IgD-negative memory B cell (primary cell): ENCODE data around the gene CLIC5. TPM values are rescaled to one million over a fixed set of nuclear protein-coding genes. Genes with fewer than 3 reads are reported as not detected.
"Not testable (repeated sequence)": the region's sequence is repeated elsewhere in the genome, so short reads cannot be mapped to it uniquely, and the experiment has no call there.

ENCODE experiments used
- H3K27ac Mint-ChIP-seq, 3 donors: one replicate each; pipeline ENCODE4 v1.8.0; 2020 to 2022; ENCODE audit warnings: mild to moderate bottlenecking in 3 of 3, mixed read lengths in 3 of 3, moderate library complexity in 1 of 3
- H3K27me3 Mint-ChIP-seq: one replicate; pipeline ENCODE4 v1.8.0; 2021; ENCODE audit warnings: mixed read lengths
- H3K36me3 Mint-ChIP-seq: one replicate; pipeline ENCODE4 v1.8.0; 2020; ENCODE audit warnings: mild to moderate bottlenecking, mixed read lengths
- H3K4me1 Mint-ChIP-seq, 3 donors: one replicate each; pipeline ENCODE4 v1.8.0; 2020 to 2022; ENCODE audit warnings: mixed read lengths in 3 of 3, mild to moderate bottlenecking in 1 of 3
- H3K4me3 Mint-ChIP-seq, 4 donors: one replicate each; pipeline ENCODE4 v1.8.0; 2020 to 2022; ENCODE audit warnings: mild to moderate bottlenecking in 4 of 4, mixed read lengths in 4 of 4, moderate library complexity in 3 of 4
- H3K9me3 Mint-ChIP-seq, 3 donors: one replicate each; pipeline ENCODE4 v1.8.0; 2020 to 2021; ENCODE audit warnings: mixed read lengths in 3 of 3, mild to moderate bottlenecking in 1 of 3
- polyA plus RNA-seq: library from polyadenylated mRNA; unstranded; fragments of 300-500 nt; fragmentation: Illumina TruSeq; gene quantifications from one replicate; pipeline ENCODE4 v1.2.3, GENCODE V29; 2021

Gene CLIC5
- polyA plus RNA-seq, 1 donor from 2014 or later: 1.9 TPM

DNA sequence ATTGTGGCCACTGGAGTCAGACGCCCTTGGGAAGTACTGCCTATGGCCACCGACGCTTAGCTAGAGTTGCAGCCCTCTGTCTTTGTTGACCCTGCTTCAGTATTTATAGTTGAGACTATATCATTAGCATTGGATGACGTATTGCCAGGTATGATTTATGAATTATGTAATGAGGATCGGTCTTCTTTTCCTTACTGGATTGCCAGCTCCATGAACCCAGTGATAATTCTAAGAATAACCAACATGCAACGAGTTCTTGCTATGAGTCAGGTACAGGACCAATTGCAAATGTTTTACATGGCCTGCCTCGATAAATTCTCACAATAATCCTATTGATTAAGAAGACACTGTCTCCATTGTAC is 63.5 kb downstream of the CLIC5 start:
- Mint-ChIP-seq H3K36me3 (peaks cover 4% of the 10 kb centered on the region), H3K4me1 (peaks cover 0 to 5% (median 0%) of the 10 kb centered on the region in 3 donors), H3K27ac (no peak overlapping the region), H3K27me3 (peaks cover 4% of the 10 kb centered on the region), H3K9me3 (no peaks in the 10 kb centered on the region), H3K4me3 (no peak overlapping the region)

DNA sequence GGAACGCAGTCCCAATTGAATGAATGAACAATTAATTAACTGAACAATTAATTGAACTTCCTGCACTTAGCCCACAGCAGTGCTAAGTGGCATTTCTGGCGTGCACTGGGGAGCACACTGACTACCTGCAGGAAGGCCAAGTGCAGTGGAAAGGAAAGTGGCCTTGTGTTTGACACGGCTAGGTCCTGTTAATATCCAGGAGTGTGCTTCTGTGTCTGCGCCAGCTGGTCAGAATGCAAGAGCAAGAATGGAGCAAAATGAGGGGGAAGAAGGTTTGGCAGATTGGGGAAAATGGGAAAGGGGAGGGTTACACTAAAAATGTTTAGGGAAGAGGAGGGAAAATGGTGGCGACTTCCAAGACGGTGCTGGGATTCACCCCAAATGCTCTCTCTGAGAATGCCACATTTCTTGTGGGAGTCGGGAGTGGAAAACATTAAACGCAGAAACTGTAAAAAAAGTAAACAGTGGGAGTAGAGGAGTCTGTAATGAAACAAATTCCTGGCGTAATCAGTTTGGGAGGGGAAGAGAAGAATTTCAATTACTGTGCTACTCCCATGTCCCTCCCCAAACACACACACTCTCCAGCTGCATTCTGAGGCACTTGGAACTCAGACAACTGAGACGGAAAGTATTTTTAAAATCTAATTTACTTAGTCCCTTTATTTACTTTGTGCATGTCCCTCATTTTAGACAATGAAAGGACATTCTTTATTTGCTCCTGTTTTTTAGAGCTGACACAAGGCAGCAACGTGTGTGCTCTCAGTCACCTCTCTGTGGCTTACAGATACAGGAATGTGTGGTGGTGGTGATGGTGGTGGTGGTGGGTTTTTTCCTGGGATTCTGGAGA is 64.1 kb downstream of the CLIC5 start:
- Mint-ChIP-seq H3K36me3 (peaks cover 6% of the 10 kb centered on the region), H3K4me1 (peaks cover 0 to 5% (median 0%) of the 10 kb centered on the region in 3 donors), H3K9me3 (no peaks in the 10 kb centered on the region), H3K27me3 (peaks cover 4% of the 10 kb centered on the region), H3K4me3 (no peak overlapping the region), H3K27ac (no peak overlapping the region)

DNA sequence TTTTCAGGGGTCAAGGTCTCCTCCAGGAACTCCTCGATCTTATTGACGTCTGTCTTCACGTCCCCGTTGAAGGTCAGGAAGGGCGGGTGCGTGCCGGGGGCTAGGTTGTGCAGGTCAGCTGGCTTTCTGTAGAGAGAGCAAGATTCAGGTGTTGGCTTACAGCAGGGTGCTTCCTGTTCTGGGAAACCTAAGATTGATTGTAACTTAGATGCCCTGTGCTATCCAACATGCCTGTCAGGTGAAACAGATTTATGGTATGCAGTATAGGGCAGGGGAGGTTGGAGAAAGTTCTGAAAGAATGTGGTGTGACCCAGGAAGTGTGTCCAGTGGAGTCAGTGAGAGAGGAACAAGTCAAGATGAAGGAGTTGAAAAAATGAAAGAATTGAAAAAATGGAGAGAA is 66.4 kb downstream of the CLIC5 start:
- H3K4me1 Mint-ChIP-seq: peaks cover 0 to 5% (median 0%) of the 10 kb centered on the region in 3 donors
- H3K27me3 Mint-ChIP-seq: peaks cover 4% of the 10 kb centered on the region
- H3K4me3 Mint-ChIP-seq: no peak overlapping the region
- no peak overlapping the region for H3K27ac Mint-ChIP-seq
- H3K9me3 Mint-ChIP-seq: no peaks in the 10 kb centered on the region
- peaks cover 6% of the 10 kb centered on the region for H3K36me3 Mint-ChIP-seq

DNA sequence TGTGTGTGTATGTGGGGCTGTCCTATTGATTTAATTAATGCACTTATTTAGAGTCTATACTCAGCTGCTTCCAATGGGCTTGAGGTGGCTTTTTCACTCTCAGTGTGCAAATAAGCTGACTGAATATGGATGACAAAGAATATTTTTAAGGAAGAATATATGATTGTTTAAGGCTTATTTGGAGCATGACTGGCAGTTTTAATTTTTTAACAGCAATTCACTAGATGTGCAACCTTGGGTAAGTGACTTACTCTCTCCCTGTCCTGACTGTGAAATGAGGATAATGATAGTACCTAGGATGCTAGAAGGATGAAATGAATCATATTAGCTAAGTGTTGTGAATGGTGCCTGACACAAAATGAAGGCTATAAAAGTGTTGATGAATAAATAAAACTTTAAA is 67.9 kb downstream of the CLIC5 start:
- Mint-ChIP-seq H3K27ac (no peak overlapping the region), H3K4me3 (no peak overlapping the region), H3K9me3 (no peaks in the 10 kb centered on the region), H3K27me3 (peaks cover 4% of the 10 kb centered on the region), H3K36me3 (peaks cover 6% of the 10 kb centered on the region), H3K4me1 (no peaks in the 10 kb centered on the region)

DNA sequence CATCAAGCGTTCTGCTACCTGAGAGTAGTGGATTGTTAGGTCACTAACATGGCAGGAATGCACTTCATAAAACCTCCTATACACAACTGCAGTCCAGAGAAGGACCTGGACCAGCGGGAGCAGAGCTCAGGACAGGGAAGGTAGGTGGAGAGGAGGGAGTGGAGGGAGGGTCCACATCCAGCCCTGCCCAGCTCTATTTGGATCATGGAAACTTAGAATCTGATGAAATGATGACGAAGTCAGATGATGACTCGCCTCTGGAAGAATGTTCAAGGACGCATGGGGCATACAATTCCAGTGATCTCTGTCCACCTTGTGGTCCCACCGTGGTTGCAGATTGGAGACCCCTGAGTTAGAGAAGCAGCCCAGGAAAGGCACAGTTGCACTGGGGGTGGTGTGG is 68.8 kb downstream of the CLIC5 start:
- H3K4me3 Mint-ChIP-seq: no peak overlapping the region
- H3K27ac Mint-ChIP-seq: no peak overlapping the region
- H3K36me3 Mint-ChIP-seq: peaks cover 4% of the 10 kb centered on the region
- no peaks in the 10 kb centered on the region for H3K9me3 Mint-ChIP-seq
- no peaks in the 10 kb centered on the region for H3K4me1 Mint-ChIP-seq
- peaks cover 4% of the 10 kb centered on the region for H3K27me3 Mint-ChIP-seq

DNA sequence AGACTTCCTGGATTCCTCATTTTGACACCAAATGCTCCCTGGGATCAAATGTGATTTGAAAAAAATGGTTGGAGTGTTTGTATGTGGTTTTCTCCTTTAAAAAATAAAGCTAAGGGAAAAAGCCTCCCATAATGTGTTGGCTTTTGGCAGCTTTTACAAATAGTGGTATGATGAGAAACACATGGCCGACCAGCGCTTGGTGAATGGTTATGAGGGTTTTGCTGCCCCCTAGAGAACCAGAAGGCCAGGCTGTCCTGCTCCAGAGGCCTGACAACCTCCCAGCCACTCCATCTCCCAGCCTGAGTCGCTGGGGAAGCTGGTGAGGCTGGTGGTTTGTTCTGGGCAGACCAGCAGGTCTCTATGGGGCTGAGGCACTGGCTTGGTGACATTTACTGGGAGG is 69.3 kb downstream of the CLIC5 start:
- peaks cover 4% of the 10 kb centered on the region for H3K36me3 Mint-ChIP-seq
- no peaks in the 10 kb centered on the region for H3K9me3 Mint-ChIP-seq
- no peaks in the 10 kb centered on the region for H3K4me1 Mint-ChIP-seq
- H3K4me3 Mint-ChIP-seq: no peak overlapping the region
- H3K27ac Mint-ChIP-seq: no peak overlapping the region
- peaks cover 4% of the 10 kb centered on the region for H3K27me3 Mint-ChIP-seq

DNA sequence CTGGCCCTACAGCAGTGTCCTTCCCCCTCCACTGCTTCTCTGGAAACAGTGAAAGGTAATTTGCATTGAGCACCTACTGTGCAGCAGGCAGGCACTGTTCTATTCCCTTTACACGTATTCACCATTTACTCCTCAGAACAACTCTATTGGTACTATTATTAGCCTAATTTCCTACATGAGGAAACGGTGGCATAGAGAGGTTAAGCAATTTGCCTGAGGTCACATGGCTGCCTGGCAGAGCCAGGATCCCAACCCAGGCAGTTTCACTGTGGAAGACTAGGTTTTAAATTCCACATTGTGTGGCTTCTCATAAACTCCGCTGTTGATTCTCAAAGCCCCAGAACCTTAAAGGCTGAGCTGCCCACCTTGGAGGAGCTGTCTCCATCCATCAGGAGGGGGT is 72.7 kb downstream of the CLIC5 start:
- Mint-ChIP-seq H3K27me3 (no peaks in the 10 kb centered on the region), H3K36me3 (peaks cover 12% of the 10 kb centered on the region), H3K9me3 (no peaks in the 10 kb centered on the region), H3K4me1 (no peaks in the 10 kb centered on the region), H3K27ac (no peak overlapping the region), H3K4me3 (no peak overlapping the region)

DNA sequence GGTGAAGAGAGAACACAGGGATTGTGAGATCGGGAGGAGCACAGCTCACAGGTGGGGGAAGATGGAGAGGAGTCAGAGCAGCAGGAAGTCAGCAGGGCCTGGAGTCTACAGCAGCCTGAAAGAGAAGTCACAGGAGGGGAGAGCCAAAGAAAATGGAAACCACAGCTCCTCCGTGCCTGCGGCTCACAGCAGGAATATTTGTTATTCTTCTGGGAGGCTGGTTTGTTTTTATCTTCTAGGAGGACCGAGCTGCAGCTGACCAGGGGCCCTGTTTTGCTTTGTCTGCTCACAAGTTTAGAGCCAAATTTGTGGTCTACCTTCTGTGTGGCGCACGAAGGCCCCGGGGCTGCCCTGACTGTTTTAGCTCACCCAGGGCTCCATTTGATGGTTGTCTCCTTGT is 81.8 kb downstream of the CLIC5 start:
- Mint-ChIP-seq H3K9me3 (no peaks in the 10 kb centered on the region), H3K27ac (no peak overlapping the region), H3K36me3 (peaks cover 2% of the 10 kb centered on the region), H3K4me3 (no peak overlapping the region), H3K4me1 (no peaks in the 10 kb centered on the region), H3K27me3 (no peaks in the 10 kb centered on the region)

DNA sequence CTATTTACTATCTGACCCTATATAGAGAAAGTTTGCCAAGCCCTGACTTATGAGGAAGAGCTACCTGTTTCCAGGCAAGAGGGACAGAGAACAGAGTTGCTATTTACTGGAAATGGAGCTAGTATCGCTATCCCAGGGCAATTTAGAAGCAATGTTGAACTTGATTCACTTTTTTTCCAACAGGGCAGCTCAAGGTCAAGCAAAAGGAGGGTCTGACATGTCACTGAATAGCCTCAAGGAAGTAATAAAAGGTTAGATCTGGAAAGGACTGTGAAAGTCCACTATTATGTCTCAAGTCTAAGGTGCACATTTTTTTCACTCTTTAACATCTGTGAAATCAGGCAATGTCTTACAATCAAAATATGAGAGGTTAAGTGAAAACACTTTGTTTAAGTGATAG is 84.4 kb downstream of the CLIC5 start:
- H3K27me3 Mint-ChIP-seq: no peaks in the 10 kb centered on the region
- H3K36me3 Mint-ChIP-seq: peaks cover 2% of the 10 kb centered on the region
- no peak overlapping the region for H3K4me3 Mint-ChIP-seq
- H3K9me3 Mint-ChIP-seq: no peaks in the 10 kb centered on the region
- H3K4me1 Mint-ChIP-seq: no peaks in the 10 kb centered on the region
- H3K27ac Mint-ChIP-seq: no peak overlapping the region

DNA sequence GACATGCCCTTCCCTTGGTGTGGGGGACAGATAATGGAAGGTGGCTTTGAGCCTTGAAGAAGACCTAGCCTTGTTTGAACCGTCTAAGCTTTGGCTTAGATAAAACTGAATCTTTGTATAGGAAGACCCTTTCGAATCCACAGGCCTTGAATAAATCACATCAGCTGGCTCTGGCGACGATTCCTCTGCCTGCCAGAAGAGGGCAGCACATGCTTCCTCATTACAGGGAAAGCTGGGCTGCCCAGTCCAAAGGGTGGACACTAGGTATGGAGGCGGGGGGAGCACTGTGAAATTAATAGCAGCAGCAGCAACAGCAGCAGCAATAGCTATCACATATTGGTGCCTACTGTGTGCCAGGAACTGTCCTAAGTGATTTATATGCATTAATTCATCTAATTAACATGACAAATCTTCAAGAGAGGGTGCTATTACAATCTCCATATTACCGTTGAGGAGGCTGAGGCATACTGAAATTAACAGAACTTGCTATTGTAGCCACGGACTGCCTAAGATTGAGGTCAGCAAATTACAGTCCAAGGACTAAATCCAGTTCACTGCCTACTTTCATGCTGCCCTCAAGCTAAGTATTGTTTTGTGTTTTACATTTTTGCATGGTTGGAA is 85.1 kb downstream of the CLIC5 start:
- no peak overlapping the region for H3K27ac Mint-ChIP-seq
- H3K9me3 Mint-ChIP-seq: no peaks in the 10 kb centered on the region
- H3K36me3 Mint-ChIP-seq: peaks cover 2% of the 10 kb centered on the region
- no peaks in the 10 kb centered on the region for H3K27me3 Mint-ChIP-seq
- no peaks in the 10 kb centered on the region for H3K4me1 Mint-ChIP-seq
- H3K4me3 Mint-ChIP-seq: no peak overlapping the region

DNA sequence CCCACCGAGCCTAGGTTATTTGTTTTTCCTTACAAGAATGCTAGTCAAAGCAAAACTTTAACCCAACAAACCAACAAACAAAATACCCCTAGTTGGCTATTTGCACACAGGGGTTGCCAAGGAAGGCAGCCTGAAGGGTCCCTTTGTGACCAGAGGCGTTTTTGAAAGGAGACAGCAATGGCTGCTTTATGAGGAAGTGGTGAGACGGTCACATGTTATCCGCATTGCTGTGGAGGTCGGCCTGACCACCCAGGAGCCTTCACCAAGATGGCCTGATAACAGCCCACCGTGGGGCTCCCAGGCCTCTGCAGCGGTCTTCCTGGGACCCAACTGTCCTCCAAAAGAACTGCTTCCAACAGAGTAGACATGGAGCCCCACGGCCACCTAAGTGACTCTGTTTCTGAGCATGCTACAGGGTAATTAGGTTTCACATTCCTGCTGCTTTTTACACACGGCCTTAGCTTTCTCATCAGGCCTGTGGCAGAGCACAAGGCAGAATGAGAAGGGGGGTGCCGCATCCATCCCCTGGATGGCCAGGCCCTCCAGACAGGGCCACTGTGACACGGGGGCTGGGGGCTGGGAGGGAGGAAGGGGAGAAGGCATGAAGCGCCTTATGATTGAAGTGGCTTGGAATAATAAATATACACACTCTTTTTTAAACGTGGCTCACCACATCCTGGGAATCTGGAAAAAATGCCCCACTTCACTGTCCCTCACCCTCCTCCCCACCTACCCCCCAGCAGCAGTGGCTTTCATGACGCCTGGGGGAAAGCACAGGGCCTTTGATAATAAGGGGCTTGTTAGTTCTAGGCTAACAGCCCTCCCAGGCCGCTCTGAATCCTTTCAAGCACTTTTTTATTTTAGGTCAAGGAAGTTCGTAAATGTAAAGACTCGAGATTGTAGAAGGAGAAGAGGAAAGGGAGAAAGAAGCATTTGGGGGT is 86.0 kb downstream of the CLIC5 start:
- Mint-ChIP-seq H3K9me3 (no peaks in the 10 kb centered on the region), H3K4me3 (no peak overlapping the region), H3K36me3 (peaks cover 2% of the 10 kb centered on the region), H3K27me3 (no peaks in the 10 kb centered on the region), H3K27ac (no peak overlapping the region), H3K4me1 (no peaks in the 10 kb centered on the region)

DNA sequence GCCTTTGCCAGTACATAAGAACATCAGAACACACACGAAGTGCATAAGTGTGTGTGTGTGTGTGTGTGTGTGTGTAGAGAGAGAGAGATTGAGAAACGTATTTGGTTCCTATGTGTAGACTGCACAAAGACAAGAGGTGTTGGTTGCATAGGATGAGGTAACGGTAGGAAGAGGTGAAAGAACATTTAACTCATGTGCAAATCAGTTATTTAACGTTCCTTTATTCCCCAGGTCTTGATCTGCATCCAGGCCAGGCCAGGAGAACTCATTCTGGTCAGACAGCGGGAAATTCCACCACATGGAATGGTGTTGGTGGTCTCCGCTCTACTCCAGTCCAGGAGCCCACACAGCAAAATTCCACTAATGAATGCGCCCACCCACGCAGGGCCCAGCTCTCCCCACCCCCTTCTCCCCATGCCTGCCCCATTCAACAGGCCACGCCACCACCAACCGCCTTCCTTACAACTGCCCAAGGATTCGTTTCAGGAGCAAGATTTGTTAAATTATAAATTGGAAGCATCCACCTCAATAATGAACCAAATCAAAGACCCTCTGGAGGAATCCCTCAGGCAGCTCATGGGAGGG is 86.8 kb downstream of the CLIC5 start:
- Mint-ChIP-seq H3K4me1 (no peaks in the 10 kb centered on the region), H3K4me3 (no peak overlapping the region), H3K9me3 (no peaks in the 10 kb centered on the region), H3K36me3 (no peaks in the 10 kb centered on the region), H3K27ac (no peak overlapping the region), H3K27me3 (no peaks in the 10 kb centered on the region)

DNA sequence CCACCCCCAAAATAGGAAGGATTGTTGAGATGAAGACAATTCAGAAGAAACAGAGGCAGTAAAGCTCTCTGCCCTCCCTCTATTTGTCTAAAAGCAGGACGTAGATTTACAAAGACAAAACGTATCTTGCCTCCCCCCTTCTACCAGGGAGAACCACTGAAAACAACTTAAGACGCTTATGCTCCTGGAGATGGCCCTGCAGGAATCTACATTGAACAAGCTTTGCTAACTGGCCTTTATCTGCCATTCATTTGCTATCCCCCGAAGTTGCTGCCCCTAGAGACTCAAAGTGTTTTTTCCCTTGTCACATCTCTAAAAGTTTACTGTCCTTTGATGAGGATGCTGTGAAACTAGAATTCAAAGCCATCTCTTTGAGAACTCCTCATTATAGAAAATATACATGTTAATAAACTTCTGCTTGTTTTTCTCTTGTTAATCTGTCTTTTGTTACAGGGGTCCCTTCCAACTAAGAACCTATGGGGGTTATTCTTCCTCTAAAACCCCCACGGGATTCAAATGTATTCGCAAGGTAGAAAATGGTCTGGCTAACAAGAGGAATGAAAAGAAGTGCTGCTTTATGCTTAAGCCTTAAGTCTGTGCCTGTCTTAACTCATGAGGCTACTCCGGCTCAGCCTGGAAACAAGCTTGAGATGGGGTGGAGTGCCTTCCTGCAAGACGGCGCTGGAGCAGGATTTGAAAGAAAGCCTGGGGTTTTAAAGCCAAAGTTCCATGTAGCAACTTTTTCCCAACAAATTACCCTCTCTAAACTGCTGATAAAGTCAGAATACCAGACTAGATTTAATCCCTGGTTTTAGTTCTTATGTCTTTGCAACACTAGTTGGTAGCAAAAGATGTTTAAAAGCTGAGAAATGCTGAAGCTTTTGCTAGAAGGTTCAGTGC is 88.0 kb downstream of the CLIC5 start:
- H3K27ac Mint-ChIP-seq: peak overlapping the region in 1 of 3 donors; percentile 24

DNA sequence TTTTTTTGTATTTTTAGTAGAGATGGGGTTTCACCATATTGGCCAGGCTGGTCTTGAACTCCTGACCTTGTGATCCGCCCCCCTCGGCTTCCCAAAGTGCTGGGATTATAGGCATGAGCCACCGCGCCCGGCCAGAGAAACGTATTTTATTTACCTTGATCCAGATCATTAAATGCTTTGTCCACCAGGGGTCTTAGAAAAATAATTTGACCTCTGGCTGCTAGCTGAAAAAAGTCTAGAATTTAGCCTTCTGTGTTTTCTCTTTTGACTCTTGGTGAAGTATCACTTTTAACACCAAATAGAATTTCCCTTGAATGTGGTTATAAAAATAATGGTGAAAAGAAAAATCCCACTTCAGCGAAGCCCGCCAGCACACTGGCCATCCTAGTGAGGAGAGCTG is 89.2 kb downstream of the CLIC5 start:
- not testable (repeated sequence) for H3K27me3 Mint-ChIP-seq, H3K9me3 Mint-ChIP-seq, H3K4me3 Mint-ChIP-seq

More for the DNA sequence above, 88.0 kb downstream of the CLIC5 start:
- Mint-ChIP-seq H3K4me3 (no peak overlapping the region), H3K36me3 (no peaks in the 10 kb centered on the region), H3K9me3 (no peaks in the 10 kb centered on the region), H3K4me1 (peaks cover 0 to 4% (median 0%) of the 10 kb centered on the region in 3 donors), H3K27me3 (no peaks in the 10 kb centered on the region)

More for the DNA sequence above, 89.2 kb downstream of the CLIC5 start:
- not testable (repeated sequence) for H3K36me3 Mint-ChIP-seq, H3K4me1 Mint-ChIP-seq, H3K27ac Mint-ChIP-seq
